ENCODE measurements around the gene CACNA1G. TPM values are rescaled to one million over a fixed set of nuclear protein-coding genes. Genes with fewer than 3 reads are reported as not detected.

Gene CACNA1G
- polyA plus RNA-seq, 1 donor (not counting 4 experiments of a cell fraction or from before 2014, with no cell fraction given): 0.07 TPM

- Histone ChIP-seq H3K9me1 (ENCODE audit: control insufficient read depth, extremely low read depth, insufficient read depth, low read length) (no peaks in the 10 kb centered on the region), H3K27ac (ENCODE audit: control insufficient read depth, insufficient read depth, low read length) (no peak overlapping the region), H3K4me1 (ENCODE audit: control insufficient read depth, extremely low read depth, insufficient read depth, low read length) (no peaks in the 10 kb centered on the region), H3K9me3 (ENCODE audit: control insufficient read depth, low read depth, low read length) (no peaks in the 10 kb centered on the region), H3K27me3 (ENCODE audit: control insufficient read depth, extremely low read depth, insufficient read depth, low read length) (peaks cover 32% of the 10 kb centered on the region), H2AFZ (ENCODE audit: control insufficient read depth, low read length) (no peak overlapping the region), H3K9ac (ENCODE audit: control insufficient read depth, extremely low read depth, insufficient read depth, low read length) (no peak overlapping the region), H4K20me1 (ENCODE audit: control insufficient read depth, extremely low read depth, insufficient read depth, low read length) (no peaks in the 10 kb centered on the region), H3K79me2 (ENCODE audit: control insufficient read depth, insufficient read depth, low read length) (no peaks in the 10 kb centered on the region), H3K36me3 (ENCODE audit: control insufficient read depth in 2 of 2, extremely low read depth in 1 of 2, insufficient read depth in 2 of 2, low read length in 2 of 2) (no peaks in the 10 kb centered on the region), H3K4me2 (ENCODE audit: control insufficient read depth, extremely low read depth, insufficient read depth, low read depth, low read length) (no peak overlapping the region), H3K4me3 (ENCODE audit: control insufficient read depth in 2 of 3, extremely low read depth in 1 of 3, insufficient read depth in 2 of 3, low read depth in 1 of 3, low read length in 3 of 3) (no peak overlapping the region)
- TF ChIP-seq CTCF (optimal IDR thresholded peaks at IDR 0.05 in 1 of 3, IDR thresholded peaks at IDR 0.05 in 1 of 3, conservative IDR thresholded peaks at IDR 0.05 in 1 of 3; ENCODE audit: extremely low read depth in 1 of 3, insufficient read depth in 2 of 3, low read length in 3 of 3): no peak
- no peak for TF ChIP-seq EZH2 (IDR thresholded peaks at IDR 0.05; ENCODE audit: low read length)
- DNase-seq (ENCODE audit: low read depth, low spot score) (no peak), FAIRE-seq (no peak)
- dilution Hi-C loops (cut with MboI; ENCODE audit: extremely low pct_ligation_motif_present, low sequenced_read_pairs): no loop called here
These were observed 17.7 kb downstream of the CACNA1G start for GRCh38 chr17:50578173-50578572.

GRCh38 chr17:50579399-50579798 lies 18.9 kb downstream of the CACNA1G start:
- no peak for DNase-seq (ENCODE audit: low read depth, low spot score)
- H3K4me2 ChIP-seq (ENCODE audit: control insufficient read depth, extremely low read depth, insufficient read depth, low read depth, low read length): no peak overlapping the region
- no peaks in the 10 kb centered on the region for H3K79me2 ChIP-seq (ENCODE audit: control insufficient read depth, insufficient read depth, low read length)
- H3K36me3 ChIP-seq (ENCODE audit: control insufficient read depth in 2 of 2, extremely low read depth in 1 of 2, insufficient read depth in 2 of 2, low read length in 2 of 2): no peaks in the 10 kb centered on the region
- H3K27me3 ChIP-seq (ENCODE audit: control insufficient read depth, extremely low read depth, insufficient read depth, low read length): peaks cover 39% of the 10 kb centered on the region
- TF ChIP-seq CTCF (optimal IDR thresholded peaks at IDR 0.05 in 1 of 3, IDR thresholded peaks at IDR 0.05 in 1 of 3, conservative IDR thresholded peaks at IDR 0.05 in 1 of 3; ENCODE audit: extremely low read depth in 1 of 3, insufficient read depth in 2 of 3, low read length in 3 of 3) (no peak), EZH2 (IDR thresholded peaks at IDR 0.05; ENCODE audit: low read length) (no peak)
- FAIRE-seq: no peak
- no peak overlapping the region for H3K27ac ChIP-seq (ENCODE audit: control insufficient read depth, insufficient read depth, low read length)
- no peak overlapping the region for H2AFZ ChIP-seq (ENCODE audit: control insufficient read depth, low read length)
- H3K9ac ChIP-seq (ENCODE audit: control insufficient read depth, extremely low read depth, insufficient read depth, low read length): no peak overlapping the region
- no peak overlapping the region for H3K4me3 ChIP-seq (ENCODE audit: control insufficient read depth in 2 of 3, extremely low read depth in 1 of 3, insufficient read depth in 2 of 3, low read depth in 1 of 3, low read length in 3 of 3)
- no peaks in the 10 kb centered on the region for H3K9me1 ChIP-seq (ENCODE audit: control insufficient read depth, extremely low read depth, insufficient read depth, low read length)
- no peaks in the 10 kb centered on the region for H3K9me3 ChIP-seq (ENCODE audit: control insufficient read depth, low read depth, low read length)
- H3K4me1 ChIP-seq (ENCODE audit: control insufficient read depth, extremely low read depth, insufficient read depth, low read length): no peaks in the 10 kb centered on the region
- no peaks in the 10 kb centered on the region for H4K20me1 ChIP-seq (ENCODE audit: control insufficient read depth, extremely low read depth, insufficient read depth, low read length)
- dilution Hi-C loops (cut with MboI; ENCODE audit: extremely low pct_ligation_motif_present, low sequenced_read_pairs): no loop called here
